ENCODE results near the gene SQSTM1. TPM values are rescaled to one million over a fixed set of nuclear protein-coding genes. Genes with fewer than 3 reads are reported as not detected.

Gene SQSTM1
- total RNA-seq, 1 donor from 2014 or later, result 97.0 TPM

GRCh38 chr5:179776411-179776938, 44.2 kb upstream of the SQSTM1 start:
- Mint-ChIP-seq H3K4me3 (ENCODE audit: unreplicated experiment) (no peak overlapping the region), H3K27ac (ENCODE audit: unreplicated experiment) (no peak overlapping the region), H3K9me3 (ENCODE audit: unreplicated experiment) (peaks cover 8% of the 10 kb centered on the region), H3K4me1 (ENCODE audit: low read depth, unreplicated experiment) (peaks cover 31% of the 10 kb centered on the region), H3K27me3 (ENCODE audit: unreplicated experiment) (peaks cover 10% of the 10 kb centered on the region), H3K36me3 (ENCODE audit: unreplicated experiment) (peaks cover 5% of the 10 kb centered on the region)
- no peak for DNase-seq
- no peak for TF ChIP-seq CTCF (IDR thresholded peaks at IDR 0.05; ENCODE audit: partially characterized antibody, unreplicated experiment)

GRCh38 chr5:179777456-179777855, 43.2 kb upstream of the SQSTM1 start:
- Mint-ChIP-seq H3K27ac (ENCODE audit: unreplicated experiment) (peak overlapping the region; percentile 87), H3K4me1 (ENCODE audit: low read depth, unreplicated experiment) (peaks cover 31% of the 10 kb centered on the region), H3K4me3 (ENCODE audit: unreplicated experiment) (peak overlapping the region; percentile 71), H3K9me3 (ENCODE audit: unreplicated experiment) (peaks cover 10% of the 10 kb centered on the region), H3K36me3 (ENCODE audit: unreplicated experiment) (peaks cover 5% of the 10 kb centered on the region), H3K27me3 (ENCODE audit: unreplicated experiment) (peaks cover 10% of the 10 kb centered on the region)
- no peak for DNase-seq
- TF ChIP-seq CTCF (IDR thresholded peaks at IDR 0.05; ENCODE audit: partially characterized antibody, unreplicated experiment), result no peak

- H3K4me1 Mint-ChIP-seq (ENCODE audit: low read depth, unreplicated experiment), result peaks cover 31% of the 10 kb centered on the region
- H3K4me3 Mint-ChIP-seq (ENCODE audit: unreplicated experiment), result peak overlapping the region; percentile 71
- H3K27ac Mint-ChIP-seq (ENCODE audit: unreplicated experiment), result peak overlapping the region; percentile 87
- H3K27me3 Mint-ChIP-seq (ENCODE audit: unreplicated experiment), result peaks cover 10% of the 10 kb centered on the region
- H3K36me3 Mint-ChIP-seq (ENCODE audit: unreplicated experiment), result peaks cover 5% of the 10 kb centered on the region
- DNase-seq, result no peak
- H3K9me3 Mint-ChIP-seq (ENCODE audit: unreplicated experiment), result peaks cover 10% of the 10 kb centered on the region
- TF ChIP-seq CTCF (IDR thresholded peaks at IDR 0.05; ENCODE audit: partially characterized antibody, unreplicated experiment), result no peak
These were observed 42.8 kb upstream of the SQSTM1 start for GRCh38 chr5:179777909-179778308.

- Mint-ChIP-seq H3K4me3 (ENCODE audit: unreplicated experiment) (peak overlapping the region; percentile 63), H3K27ac (ENCODE audit: unreplicated experiment) (peak overlapping the region; percentile 87), H3K36me3 (ENCODE audit: unreplicated experiment) (no peaks in the 10 kb centered on the region), H3K4me1 (ENCODE audit: low read depth, unreplicated experiment) (peaks cover 31% of the 10 kb centered on the region), H3K9me3 (ENCODE audit: unreplicated experiment) (peaks cover 9% of the 10 kb centered on the region), H3K27me3 (ENCODE audit: unreplicated experiment) (peaks cover 8% of the 10 kb centered on the region)
- TF ChIP-seq CTCF (IDR thresholded peaks at IDR 0.05; ENCODE audit: partially characterized antibody, unreplicated experiment), result no peak
- DNase-seq, result no peak
These were observed 42.1 kb upstream of the SQSTM1 start for GRCh38 chr5:179778591-179778990.

GRCh38 chr5:179779826-179780225, 40.9 kb upstream of the SQSTM1 start:
- Mint-ChIP-seq H3K36me3 (ENCODE audit: unreplicated experiment) (no peaks in the 10 kb centered on the region), H3K4me3 (ENCODE audit: unreplicated experiment) (no peak overlapping the region)

More at GRCh38 chr5:179779826-179780225, 40.9 kb upstream of the SQSTM1 start:
- no peak for TF ChIP-seq CTCF (IDR thresholded peaks at IDR 0.05; ENCODE audit: partially characterized antibody, unreplicated experiment)
- H3K9me3 Mint-ChIP-seq (ENCODE audit: unreplicated experiment), result peaks cover 9% of the 10 kb centered on the region
- H3K4me1 Mint-ChIP-seq (ENCODE audit: low read depth, unreplicated experiment), result peaks cover 30% of the 10 kb centered on the region
- DNase-seq, result no peak
- H3K27ac Mint-ChIP-seq (ENCODE audit: unreplicated experiment), result peak overlapping the region; percentile 86
- peaks cover 6% of the 10 kb centered on the region for H3K27me3 Mint-ChIP-seq (ENCODE audit: unreplicated experiment)
